ENCODE data around the gene SIGLEC7.

DNA sequence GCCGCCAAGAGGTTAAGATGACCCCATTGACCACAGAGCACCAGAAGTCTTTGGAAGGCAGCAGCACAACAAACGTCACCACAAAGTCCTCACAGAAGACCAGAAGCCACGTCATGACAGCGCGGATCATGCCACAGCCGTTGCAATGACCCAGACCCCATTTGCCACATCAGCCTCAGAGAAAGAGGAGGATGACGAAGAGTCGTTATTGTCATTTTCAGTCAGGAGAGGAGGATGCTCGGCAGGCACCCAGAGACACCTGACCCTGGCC is 53.1 kb downstream of the SIGLEC7 start:
- TF ChIP-seq, protein P1, sequence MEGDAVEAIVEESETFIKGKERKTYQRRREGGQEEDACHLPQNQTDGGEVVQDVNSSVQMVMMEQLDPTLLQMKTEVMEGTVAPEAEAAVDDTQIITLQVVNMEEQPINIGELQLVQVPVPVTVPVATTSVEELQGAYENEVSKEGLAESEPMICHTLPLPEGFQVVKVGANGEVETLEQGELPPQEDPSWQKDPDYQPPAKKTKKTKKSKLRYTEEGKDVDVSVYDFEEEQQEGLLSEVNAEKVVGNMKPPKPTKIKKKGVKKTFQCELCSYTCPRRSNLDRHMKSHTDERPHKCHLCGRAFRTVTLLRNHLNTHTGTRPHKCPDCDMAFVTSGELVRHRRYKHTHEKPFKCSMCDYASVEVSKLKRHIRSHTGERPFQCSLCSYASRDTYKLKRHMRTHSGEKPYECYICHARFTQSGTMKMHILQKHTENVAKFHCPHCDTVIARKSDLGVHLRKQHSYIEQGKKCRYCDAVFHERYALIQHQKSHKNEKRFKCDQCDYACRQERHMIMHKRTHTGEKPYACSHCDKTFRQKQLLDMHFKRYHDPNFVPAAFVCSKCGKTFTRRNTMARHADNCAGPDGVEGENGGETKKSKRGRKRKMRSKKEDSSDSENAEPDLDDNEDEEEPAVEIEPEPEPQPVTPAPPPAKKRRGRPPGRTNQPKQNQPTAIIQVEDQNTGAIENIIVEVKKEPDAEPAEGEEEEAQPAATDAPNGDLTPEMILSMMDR (IDR thresholded peaks at IDR 0.05), result no peak
- TF ChIP-seq EZH2phosphoT487 (IDR thresholded peaks at IDR 0.05) (no peak), EZH2 (IDR thresholded peaks at IDR 0.05) (no peak)
